Suppressor macrophage treated with lipopolysaccharide for 1 hour (primary cell): ENCODE data around the gene CACNG6.
A peak's percentile ranks its signal among the peaks of the same experiment; 100 is the strongest.
"Not testable (repeated sequence)": the region's sequence is repeated elsewhere in the genome, so short reads cannot be mapped to it uniquely, and the experiment has no call there.

Source experiments
- DNase-seq, 3 donors: peaks; one replicate each; pipeline ENCODE4 v3.0.0-alpha.2; 2020 to 2022

Gene CACNG6

DNA sequence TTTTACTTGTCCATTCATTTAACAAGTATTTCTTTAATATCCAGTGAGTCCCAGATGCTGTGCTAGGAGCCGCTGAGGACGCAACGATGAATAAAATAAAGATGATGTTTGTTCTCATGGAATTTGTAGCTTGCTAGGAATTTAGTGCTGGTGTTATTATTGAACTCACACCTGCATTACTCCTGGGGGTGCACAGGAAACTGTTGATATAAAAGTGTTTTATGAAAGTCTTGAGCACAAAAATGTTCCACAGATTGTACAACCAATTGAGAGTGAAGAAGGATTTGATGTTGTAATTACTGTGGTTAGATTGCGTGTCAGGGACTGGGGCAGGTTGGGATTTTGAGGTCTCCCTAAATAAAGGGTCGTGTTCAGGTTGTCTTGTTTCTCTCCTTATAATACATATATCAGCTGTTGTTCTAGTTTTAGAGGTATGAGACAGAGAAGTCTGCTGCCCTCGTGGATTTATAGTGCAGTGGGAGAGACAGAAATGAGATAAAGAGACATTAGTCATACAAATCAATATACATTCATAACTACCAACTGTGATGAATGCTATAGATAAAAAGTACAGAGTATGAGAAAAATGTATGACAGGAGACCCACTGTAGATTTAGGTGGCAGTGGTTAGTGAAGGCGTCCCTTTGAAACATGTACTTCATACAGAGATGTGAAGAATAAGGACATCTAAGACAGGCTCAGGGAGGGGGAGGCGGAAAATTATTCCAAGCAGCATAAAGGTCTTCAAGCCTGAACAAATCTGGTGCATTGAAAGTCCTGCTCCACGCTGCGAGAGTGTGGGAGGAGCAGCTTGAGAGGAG, 11.3 kb downstream of the CACNG6 start:
- DNase-seq, result no peak

- no peak for DNase-seq
Measured at GRCh38 chr19:54009440-54009839, 18.0 kb downstream of the CACNG6 start.

- no peak for DNase-seq
Measured at GRCh38 chr19:54010474-54010873, 19.0 kb downstream of the CACNG6 start.

GRCh38 chr19:54011507-54012211, 20.2 kb downstream of the CACNG6 start:
- no peak for DNase-seq

DNA sequence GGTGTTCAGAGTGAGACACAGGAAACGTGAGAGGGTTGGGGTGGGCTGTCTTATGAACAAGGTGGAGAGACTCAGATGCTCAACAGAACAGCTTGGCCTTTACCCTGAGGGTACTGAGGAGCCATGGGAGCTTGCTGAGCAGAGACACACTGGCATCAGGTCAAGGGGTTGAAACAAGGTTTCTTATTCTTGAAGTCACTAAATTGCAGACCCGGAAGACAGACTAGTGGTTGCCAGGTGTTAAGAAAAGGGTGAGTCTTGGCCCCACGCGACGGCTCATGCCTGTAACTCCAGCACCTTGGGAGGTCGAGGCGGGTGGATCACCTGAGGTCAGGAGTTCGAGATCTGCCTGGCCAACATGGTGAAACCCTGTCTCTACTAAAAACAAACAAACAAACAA, 22.4 kb downstream of the CACNG6 start:
- no peak for DNase-seq

GRCh38 chr19:54014920-54015560, 23.6 kb downstream of the CACNG6 start:
- DNase-seq, result no peak

- peak; percentile 40 to 63 (median 56) for DNase-seq
Measured at GRCh38 chr19:54017261-54017660, 25.8 kb downstream of the CACNG6 start.

DNA sequence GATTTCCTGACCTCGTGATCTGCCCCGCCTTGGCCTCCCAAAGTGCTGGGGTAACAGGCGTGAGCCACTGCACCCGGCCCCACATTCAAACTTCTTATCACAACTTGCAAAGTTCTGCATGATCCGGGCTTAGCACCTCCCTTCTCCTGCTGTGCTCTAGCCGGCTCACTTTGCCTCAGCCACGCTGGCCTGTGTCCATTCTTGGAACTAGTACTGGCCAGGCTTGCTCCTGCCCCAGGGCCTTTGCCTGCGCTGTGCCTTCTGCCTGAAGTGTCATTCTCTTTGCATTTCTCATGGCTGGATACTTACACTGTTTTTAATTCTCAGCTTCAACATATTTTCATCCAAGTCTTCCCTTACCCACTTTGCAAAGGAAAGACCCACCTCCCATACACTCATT, 29.9 kb downstream of the CACNG6 start:
- DNase-seq, result no peak

DNA sequence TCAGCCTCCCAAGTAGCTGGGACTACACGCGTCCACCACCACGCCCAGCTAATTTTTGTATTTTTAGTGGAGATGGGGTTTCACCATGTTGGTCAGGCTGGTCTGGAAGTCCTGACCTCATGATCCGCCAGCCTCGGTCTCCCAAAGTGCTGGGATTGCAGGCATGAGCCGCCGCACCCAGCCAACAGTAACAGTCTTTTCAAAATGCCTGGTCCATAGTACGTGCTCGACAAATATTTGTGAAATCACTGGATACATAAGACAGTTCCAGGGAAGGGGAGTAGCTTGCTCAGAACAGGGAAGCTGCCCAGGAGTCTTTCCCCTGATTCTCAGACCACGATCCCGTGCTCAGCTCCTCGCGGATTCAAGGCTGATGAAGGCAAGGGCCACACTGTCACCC, 30.5 kb downstream of the CACNG6 start:
- DNase-seq, result no peak

- DNase-seq, result no peak
Measured at GRCh38 chr19:54023191-54023590, 31.8 kb downstream of the CACNG6 start.

- DNase-seq, result no peak
Measured at GRCh38 chr19:54024660-54025059, 33.2 kb downstream of the CACNG6 start.

DNA sequence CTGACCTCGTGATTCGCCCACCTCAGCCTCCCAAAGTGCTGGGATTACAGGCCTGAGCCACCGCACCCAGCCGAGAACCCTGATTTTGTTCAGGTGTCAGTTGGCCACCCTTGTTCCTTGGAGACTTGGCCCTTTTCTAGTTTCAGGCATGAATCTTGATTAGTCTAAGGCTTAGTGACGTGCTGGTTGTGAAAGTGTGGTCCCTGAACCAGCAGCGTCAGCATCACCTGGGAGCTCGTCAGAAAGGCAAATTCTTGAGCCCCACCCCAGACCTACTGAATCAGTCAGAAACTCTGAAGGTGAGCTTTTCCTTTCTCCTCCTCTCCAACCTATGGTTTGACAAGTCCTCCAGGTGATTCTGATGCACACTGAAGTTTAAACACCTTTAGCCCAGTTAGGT, 35.2 kb downstream of the CACNG6 start:
- DNase-seq, result no peak

DNA sequence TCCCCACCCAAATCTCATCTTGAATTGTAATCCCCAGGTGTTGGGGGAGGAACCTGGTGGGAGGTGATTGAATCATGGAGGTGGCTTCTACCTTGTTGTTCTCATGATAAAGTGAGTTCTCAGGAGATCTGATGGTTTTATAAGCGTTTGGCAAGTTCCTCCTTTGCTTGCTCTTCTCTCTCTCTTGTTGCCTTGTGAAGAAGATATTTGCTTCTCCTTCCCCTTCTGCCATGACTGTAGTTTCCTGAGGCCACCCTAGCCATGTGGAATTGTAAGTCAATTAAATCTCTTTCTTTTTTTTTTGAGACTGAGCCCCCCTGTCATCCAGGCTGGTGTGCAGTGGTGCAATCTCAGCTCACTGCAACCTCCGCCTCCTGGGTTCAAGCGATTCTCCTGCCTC, 37.9 kb downstream of the CACNG6 start:
- no peak for DNase-seq

DNA sequence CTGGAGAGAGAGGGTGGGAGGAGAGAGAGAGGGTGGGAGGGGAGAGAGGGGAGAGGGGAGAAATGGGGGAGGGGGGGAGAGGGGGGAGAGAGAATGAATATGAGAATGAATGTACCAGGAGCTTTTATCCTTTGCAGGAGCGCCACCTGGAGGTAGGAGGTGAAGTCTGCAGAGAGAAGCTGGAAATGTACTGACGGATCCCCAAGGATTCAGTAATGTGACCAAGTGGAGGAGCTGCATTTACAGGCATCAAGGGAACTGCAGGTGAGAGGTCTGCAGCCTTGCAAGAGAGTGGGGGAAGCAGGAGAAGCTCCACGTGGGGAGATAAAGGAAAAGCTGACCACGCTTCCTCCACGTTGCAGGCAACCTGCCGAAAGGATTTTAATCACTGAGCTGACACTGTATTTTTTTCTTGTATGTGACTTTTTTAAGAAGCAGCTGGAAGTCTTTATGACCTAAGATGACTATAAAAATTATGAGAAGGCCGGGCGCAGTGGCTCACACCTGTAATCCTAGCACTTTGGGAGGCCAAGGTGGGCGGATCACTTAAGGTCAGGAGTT, 38.6 kb downstream of the CACNG6 start:
- DNase-seq, result peak; percentile 72 to 84 (median 84)

- DNase-seq, result peak; percentile 32 to 37 (median 34)
Measured at GRCh38 chr19:54030895-54031586, 39.6 kb downstream of the CACNG6 start.

GRCh38 chr19:54035215-54036178, 44.1 kb downstream of the CACNG6 start:
- DNase-seq, result peak; percentile 43 to 76 (median 72)

DNA sequence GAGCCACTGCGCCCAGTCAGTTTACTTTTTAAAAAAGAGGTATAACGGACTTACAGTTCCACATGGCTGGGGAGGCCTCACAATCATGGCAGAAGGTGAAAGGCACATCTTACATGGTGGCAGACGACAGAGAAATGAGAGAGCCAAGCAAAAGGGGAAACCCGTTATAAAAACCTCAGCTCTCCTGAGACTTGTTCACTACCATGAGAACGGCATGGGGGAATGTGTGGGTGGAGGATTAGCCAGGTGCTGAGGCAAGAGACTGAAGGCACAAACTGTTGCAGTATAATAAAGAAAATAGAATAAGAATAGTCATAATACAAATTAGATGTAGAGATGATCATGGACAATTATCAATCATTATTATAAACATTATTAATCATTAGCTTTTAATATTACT, 45.1 kb downstream of the CACNG6 start:
- not testable (repeated sequence) for DNase-seq

DNA sequence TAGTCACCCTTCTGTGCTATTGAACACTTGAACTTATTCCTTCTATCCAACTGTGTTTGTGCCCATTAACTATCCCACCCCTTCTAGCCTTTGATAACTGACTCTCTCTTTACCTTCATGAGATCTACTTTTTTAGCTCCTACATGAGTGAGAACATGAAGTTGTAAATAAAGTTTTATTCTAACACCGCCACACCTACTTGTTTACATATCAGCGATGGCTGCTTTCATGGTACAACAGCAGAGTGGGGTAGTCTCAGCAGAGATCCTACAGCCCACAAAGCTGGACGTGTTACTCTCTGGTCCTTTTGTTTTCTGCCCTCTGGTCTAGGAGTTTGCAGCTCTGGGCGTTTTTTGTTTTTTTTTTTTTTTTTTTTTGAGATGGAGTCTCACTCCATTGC, 48.6 kb downstream of the CACNG6 start:
- DNase-seq, result no peak

DNA sequence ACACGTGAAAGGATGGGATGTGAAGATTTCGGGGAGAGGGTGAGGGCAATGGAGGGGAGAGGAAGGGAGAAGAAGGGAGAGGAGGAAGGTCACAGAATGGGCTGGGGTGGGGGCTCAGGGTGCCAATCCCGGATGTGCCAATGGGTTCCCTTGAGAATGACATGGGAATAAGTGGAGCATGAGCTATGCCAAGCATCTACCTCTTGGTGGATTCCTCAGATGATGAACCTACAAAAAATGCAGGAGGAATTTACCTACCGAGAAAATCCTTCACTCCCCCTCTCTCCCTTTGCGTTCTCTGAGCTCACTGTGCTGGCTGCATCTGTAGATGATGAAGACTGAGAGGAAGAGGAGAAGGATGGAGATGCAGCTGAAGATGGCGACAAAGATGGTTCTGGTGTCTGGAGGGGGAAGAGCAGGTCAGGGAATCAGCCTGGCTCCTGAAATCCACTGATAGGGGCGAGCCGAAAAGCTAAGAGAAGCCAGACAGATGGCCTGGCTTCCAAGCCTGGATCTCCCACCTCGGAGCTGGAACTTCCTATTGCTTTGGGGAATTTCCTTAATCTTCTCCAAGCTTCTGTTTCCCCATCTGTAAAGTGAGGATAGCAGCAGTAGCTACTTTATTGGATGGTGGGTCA, 50.7 kb downstream of the CACNG6 start:
- DNase-seq, result no peak

- DNase-seq, result no peak
Measured at GRCh38 chr19:54042989-54043388, 51.6 kb downstream of the CACNG6 start.

- no peak for DNase-seq
Measured at GRCh38 chr19:54045771-54046170, 54.3 kb downstream of the CACNG6 start.
